AML-193 (cell line): Measurements from ENCODE around the gene ZNF483.
"Not testable (repeated sequence)": the region's sequence is repeated elsewhere in the genome, so short reads cannot be mapped to it uniquely, and the experiment has no call there.

Experiments
- DNase-seq, 2 experiments: peaks; one replicate each; lab custom pipeline; 2025; lab: John Stamatoyannopoulos, UW

The ZNF483 gene

GRCh38 chr9:111610845-111611244 lies 85.9 kb downstream of the ZNF483 start:
- DNase-seq = no peak

- DNase-seq = no peak
These were observed 88.6 kb downstream of the ZNF483 start for GRCh38 chr9:111613436-111614040.

- DNase-seq = no peak
These were observed 90.9 kb downstream of the ZNF483 start for GRCh38 chr9:111615928-111616327.

- DNase-seq = not testable (repeated sequence)
These were observed 92.4 kb downstream of the ZNF483 start for GRCh38 chr9:111617349-111617748.

GRCh38 chr9:111621895-111622480 lies 97.0 kb downstream of the ZNF483 start:
- DNase-seq = peak; percentile 22 to 30

- DNase-seq = peak; percentile 36 to 46
These were observed 97.6 kb downstream of the ZNF483 start for GRCh38 chr9:111622626-111623025.
